Measurements from ENCODE around the gene JAML. TPM values are rescaled to one million over a fixed set of nuclear protein-coding genes. Genes with fewer than 3 reads are reported as not detected.

Gene JAML, protein sequence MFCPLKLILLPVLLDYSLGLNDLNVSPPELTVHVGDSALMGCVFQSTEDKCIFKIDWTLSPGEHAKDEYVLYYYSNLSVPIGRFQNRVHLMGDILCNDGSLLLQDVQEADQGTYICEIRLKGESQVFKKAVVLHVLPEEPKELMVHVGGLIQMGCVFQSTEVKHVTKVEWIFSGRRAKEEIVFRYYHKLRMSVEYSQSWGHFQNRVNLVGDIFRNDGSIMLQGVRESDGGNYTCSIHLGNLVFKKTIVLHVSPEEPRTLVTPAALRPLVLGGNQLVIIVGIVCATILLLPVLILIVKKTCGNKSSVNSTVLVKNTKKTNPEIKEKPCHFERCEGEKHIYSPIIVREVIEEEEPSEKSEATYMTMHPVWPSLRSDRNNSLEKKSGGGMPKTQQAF
- total RNA-seq, result 1 to 10 TPM; 3.3 to 6.1 (median 5.6) TPM
- 10 to 100 TPM in 2 of 3 donors, 1 to 10 TPM in 1; 9.0 to 35.1 (median 16.5) TPM for polyA plus RNA-seq

DNA sequence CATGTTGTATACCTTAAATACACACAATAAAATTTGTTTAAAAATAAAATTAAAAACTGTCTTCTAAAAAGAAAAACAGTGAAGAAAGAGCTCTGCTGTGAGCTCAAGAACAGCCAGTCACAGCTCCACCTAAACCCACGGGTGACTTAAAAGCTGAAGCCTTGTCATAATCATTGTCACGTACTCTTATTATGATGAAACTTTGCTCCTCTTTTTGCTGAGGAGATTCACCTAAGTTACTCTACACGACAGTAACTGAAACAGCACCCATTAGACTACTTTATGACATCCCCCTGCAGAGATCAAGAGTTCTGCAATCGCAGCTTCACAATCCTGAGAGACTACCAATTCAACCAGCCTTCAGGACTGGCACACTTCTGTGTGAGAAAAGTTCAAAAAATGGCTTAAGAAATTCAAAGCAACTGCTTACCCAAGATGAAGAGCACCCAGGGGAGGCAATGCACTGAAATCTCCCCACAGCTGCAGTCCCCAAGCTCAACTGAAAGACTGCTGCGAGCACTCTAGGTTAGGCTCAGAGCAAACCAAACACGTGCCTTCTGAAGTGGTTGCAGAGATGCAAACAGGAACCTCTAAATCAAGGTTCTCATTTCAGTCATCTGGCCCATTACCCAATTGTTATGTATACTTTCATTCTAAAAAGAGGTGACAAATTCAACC lies at the start of gene JAML:
TSS of gene JAML (minus strand) at position 501 of the 678 bp plus-strand sequence. CDS start 10,145 bp downstream, outside the sequence.
- H3K4me3 ChIP-seq, result peak within 1 kb of the TSS in 1 of 4 donors; percentile 28
- no peaks in the 10 kb centered on the region for H3K9me3 ChIP-seq

DNA sequence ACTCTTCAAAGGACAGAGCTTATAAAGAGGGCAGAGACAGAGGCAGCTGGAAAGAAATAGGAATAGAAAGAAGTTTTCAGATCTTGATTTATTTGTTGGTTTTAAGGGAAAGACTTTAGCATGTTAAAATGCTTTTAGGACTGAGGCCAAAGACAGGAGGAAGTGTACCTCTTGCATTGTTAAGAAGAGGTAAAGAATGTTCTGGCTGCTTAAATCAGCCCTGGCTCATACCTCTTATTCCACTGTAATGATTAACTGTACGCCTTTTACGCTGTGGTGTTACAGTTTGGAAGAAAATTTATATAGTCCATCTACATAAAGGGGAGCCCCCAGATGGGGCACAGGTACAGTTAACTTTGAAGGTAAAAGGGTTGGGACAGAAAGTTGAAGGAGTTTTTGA lies 49.4 kb upstream of the JAML start:
- TF ChIP-seq POLR2A (IDR thresholded peaks at IDR 0.05), result no peak
- no peak for TF ChIP-seq POLR2AphosphoS5 (IDR thresholded peaks at IDR 0.05)
- no peak for TF ChIP-seq EP300 (IDR thresholded peaks at IDR 0.05)
- TF ChIP-seq, protein P1, sequence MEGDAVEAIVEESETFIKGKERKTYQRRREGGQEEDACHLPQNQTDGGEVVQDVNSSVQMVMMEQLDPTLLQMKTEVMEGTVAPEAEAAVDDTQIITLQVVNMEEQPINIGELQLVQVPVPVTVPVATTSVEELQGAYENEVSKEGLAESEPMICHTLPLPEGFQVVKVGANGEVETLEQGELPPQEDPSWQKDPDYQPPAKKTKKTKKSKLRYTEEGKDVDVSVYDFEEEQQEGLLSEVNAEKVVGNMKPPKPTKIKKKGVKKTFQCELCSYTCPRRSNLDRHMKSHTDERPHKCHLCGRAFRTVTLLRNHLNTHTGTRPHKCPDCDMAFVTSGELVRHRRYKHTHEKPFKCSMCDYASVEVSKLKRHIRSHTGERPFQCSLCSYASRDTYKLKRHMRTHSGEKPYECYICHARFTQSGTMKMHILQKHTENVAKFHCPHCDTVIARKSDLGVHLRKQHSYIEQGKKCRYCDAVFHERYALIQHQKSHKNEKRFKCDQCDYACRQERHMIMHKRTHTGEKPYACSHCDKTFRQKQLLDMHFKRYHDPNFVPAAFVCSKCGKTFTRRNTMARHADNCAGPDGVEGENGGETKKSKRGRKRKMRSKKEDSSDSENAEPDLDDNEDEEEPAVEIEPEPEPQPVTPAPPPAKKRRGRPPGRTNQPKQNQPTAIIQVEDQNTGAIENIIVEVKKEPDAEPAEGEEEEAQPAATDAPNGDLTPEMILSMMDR (IDR thresholded peaks at IDR 0.05), result no peak
- WGBS, 2 donors, result 19 to 67% methylated on average over 2 of the region's 2 CpGs
- peak overlapping the region in 1 of 4 donors; percentile 14 for H3K27ac ChIP-seq

More for the DNA sequence above, at the start of gene JAML:
- intact Hi-C loops (cut with DNase I), result no loop called here
- no peaks in the 10 kb centered on the region for H3K4me1 ChIP-seq
- H3K27me3 ChIP-seq, result peaks cover 0 to 19% (median 7%) of the 10 kb centered on the region in 3 donors
- H3K36me3 ChIP-seq, result no peaks in the 10 kb centered on the region
- TF ChIP-seq POLR2AphosphoS5 (IDR thresholded peaks at IDR 0.05) (peak in 1 of 4 donors; percentile 6), POLR2A (IDR thresholded peaks at IDR 0.05) (no peak), EP300 (IDR thresholded peaks at IDR 0.05) (no peak)
- TF ChIP-seq, protein P1 (IDR thresholded peaks at IDR 0.05), result no peak
- no peak for DNase-seq
- WGBS, 2 donors, result 45 to 78% methylated on average over 6 of the region's 6 CpGs
- H3K27ac ChIP-seq, result peak within 1 kb of the TSS in 1 of 4 donors; percentile 14

DNA sequence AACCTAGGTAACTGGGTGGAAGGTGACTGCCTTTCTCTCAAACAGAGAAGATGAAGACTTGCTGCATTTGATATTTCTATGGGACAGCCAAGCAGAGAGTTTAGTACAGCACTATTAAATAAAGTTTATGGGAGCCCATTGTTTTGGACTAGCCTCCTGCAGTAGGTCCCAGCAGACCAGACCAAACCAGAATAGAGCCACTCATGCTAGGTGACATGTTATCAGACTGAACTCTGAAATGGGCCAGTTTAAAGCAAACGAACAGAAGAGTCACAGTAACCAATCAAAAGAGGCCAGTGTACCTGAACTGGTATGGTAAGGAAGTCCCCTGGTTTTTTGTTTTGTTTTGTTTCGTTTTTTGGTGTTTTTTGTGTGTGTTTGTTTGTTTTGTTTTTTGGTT lies 47.2 kb upstream of the JAML start:
- no peak for DNase-seq
- intact Hi-C loops (cut with DNase I), result no loop called here
- WGBS, 2 donors, result 16 to 69% methylated on average over 2 of the region's 2 CpGs
- no peak overlapping the region for H3K4me3 ChIP-seq
- H3K27me3 ChIP-seq, result peaks cover 0 to 29% (median 7%) of the 10 kb centered on the region in 3 donors
- H3K9me3 ChIP-seq, result no peaks in the 10 kb centered on the region
- H3K36me3 ChIP-seq, result no peaks in the 10 kb centered on the region
- TF ChIP-seq, protein P1 (IDR thresholded peaks at IDR 0.05), result no peak
- H3K27ac ChIP-seq, result no peak overlapping the region
- no peaks in the 10 kb centered on the region for H3K4me1 ChIP-seq

More for the DNA sequence above, 49.4 kb upstream of the JAML start:
- Histone ChIP-seq H3K36me3 (no peaks in the 10 kb centered on the region), H3K27me3 (peaks cover 0 to 26% (median 7%) of the 10 kb centered on the region in 3 donors), H3K4me1 (no peaks in the 10 kb centered on the region), H3K9me3 (no peaks in the 10 kb centered on the region), H3K4me3 (no peak overlapping the region)
- no peak for DNase-seq
- intact Hi-C loops (cut with DNase I), result no loop called here

DNA sequence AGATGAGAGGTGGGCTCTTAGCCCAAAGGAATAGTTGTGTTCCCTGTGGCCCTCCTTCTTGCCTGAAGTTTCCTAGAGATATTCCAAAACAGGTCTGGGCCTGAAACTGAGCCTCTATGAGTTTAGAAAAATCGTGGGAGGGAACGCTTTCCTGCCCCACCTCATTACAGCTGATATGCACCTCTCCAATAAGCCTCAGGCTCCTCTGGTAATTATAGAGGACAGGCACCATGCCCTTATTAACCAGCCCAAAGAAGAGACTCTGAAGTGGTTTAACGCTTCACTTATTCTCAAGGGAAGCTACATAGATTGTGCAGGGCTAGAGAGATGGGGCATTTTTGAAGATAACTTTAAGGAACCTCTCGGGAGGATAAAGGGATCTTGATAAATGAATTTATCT lies 42.7 kb upstream of the JAML start:
- H3K9me3 ChIP-seq, result no peaks in the 10 kb centered on the region
- no peak for DNase-seq
- peaks cover 4 to 44% (median 18%) of the 10 kb centered on the region in 3 donors for H3K27me3 ChIP-seq
- H3K36me3 ChIP-seq, result no peaks in the 10 kb centered on the region
- no peak overlapping the region for H3K4me3 ChIP-seq
- H3K27ac ChIP-seq, result no peak overlapping the region
- WGBS, 2 donors, result 72 to 90% methylated on average over 4 of the region's 4 CpGs
- intact Hi-C loops (cut with DNase I), result no loop called here
- peaks cover 0 to 4% (median 0%) of the 10 kb centered on the region in 4 donors for H3K4me1 ChIP-seq
- TF ChIP-seq POLR2A (IDR thresholded peaks at IDR 0.05) (no peak), POLR2AphosphoS5 (IDR thresholded peaks at IDR 0.05) (no peak), EP300 (IDR thresholded peaks at IDR 0.05) (no peak)
- TF ChIP-seq, protein P1 (IDR thresholded peaks at IDR 0.05), result no peak

Data from sigmoid colon (tissue), 7 donors.